ENCODE results near the gene NPM1.
"Not testable (repeated sequence)": the region's sequence is repeated elsewhere in the genome, so short reads cannot be mapped to it uniquely, and the experiment has no call there.

The NPM1 gene

DNA sequence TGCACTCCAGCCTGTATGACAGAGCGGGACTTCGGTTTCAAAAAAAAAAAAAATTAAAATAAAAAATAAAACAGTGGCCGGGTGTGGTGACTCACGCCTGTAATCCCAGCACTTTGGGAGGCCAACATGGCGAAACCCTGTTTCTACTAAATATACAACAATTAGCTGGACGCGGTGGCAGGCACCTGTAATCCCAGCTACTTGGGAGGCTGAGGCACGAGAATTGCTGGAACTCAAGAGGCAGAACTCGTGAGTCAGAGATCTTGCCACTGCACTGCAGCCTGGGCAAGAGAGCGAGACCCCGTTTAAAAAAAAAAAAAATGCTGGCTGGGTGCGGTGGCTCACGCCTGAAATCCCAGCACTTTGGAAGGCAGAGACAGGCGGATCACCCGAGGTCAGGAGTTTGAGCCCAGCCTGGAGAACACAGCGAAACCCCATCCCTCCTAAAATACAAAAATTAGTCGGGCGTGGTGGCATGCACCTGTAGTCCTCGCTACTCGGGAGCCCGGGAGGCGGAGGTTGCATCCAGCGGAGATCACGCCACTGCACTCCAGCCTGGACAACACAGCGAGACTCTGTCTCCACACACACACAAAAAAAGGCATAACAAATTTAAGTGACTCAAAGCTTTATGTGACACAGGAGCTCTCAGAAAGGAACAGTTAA lies 1.5 kb upstream of the NPM1 start:
- no peak for DNase-seq (ENCODE audit: low read depth in 2 of 2)

DNA sequence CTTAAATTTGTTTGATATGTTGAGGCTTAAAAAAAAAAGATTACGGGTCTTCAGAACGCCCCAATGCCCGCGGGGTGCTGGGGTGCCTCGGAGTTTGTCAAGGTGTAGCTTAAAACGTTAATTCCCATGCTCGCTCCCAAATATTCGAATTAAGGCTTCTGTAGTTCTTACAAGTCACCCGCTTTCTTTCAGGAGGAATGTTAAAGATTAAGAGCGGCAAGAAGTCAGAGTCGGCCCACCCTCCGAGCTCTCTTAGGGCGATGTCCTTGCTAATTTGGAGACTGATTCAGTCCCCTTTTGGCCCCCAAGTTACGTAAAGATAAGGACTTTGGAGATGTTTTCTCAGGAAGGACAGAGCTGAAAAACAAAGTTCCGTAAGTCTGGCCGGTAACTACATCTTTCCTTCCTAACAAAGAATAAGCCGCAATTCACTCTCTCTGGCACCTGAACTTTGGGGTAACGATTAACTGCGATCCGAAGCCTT lies 746 bp upstream of the NPM1 start:
- no peak for DNase-seq (ENCODE audit: low read depth in 2 of 2)

DNA sequence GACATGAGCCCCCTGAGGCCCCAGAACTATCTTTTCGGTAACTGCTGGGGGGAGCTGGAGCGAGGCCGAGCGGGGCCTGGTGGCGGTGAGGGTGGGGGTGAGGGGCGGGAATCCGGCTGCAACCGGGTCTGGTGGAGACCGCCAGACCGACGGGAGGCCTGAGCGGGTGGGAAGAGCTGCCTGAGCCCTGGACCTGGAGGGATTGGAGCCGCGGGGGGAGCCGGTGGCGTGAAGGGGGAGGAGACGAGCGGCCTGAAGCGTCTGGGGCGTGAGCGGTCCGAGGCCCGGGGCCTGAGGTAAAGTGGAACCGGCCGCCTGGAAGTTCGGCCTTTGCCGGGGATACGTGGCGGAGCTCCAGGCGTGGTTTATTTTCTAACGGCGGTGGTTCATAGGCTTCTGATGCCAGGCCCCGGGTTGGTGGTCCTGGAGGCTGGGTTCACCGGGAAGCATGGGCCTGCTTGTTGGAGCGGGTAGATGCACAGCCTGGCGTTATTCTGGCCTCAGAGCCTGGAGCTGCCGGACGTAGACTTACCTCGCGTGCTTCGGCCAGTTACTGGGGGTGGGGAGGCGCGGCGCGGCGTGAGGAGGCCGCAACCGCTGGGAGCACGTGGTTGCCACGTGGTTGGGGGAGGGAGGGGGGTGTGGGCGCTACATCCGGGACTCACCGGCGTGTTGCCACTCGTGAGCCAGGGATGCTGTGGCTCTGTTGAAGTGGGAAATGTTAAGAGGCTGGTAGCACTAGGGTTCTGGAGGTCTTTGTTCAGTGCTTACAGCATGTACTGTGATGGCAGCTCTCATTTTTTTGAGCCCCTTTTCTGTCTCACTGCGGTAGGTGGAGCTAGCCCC lies 544 bp downstream of the NPM1 start:
- peak; percentile 79 to 82 for DNase-seq (ENCODE audit: low read depth in 2 of 2)

DNA sequence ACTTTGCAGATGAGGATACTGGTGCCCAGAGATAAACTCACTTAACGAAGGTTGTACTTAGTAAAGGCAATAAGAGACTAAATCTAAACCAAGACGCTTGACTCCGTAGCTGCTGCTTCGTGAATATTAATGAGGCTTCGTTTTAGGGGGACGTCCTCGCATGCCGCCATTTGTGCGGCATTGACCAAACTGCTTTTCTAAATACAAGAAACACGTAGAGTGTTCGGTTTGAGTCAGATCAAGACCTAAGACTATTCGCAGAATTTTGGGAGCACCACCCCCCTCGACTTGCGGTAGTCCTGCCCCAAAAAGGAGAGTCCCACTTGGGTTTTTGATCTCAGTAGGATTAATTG lies 1.1 kb downstream of the NPM1 start:
- peak in 1 of 2 donors; percentile 20 for DNase-seq (ENCODE audit: low read depth in 2 of 2)

DNA sequence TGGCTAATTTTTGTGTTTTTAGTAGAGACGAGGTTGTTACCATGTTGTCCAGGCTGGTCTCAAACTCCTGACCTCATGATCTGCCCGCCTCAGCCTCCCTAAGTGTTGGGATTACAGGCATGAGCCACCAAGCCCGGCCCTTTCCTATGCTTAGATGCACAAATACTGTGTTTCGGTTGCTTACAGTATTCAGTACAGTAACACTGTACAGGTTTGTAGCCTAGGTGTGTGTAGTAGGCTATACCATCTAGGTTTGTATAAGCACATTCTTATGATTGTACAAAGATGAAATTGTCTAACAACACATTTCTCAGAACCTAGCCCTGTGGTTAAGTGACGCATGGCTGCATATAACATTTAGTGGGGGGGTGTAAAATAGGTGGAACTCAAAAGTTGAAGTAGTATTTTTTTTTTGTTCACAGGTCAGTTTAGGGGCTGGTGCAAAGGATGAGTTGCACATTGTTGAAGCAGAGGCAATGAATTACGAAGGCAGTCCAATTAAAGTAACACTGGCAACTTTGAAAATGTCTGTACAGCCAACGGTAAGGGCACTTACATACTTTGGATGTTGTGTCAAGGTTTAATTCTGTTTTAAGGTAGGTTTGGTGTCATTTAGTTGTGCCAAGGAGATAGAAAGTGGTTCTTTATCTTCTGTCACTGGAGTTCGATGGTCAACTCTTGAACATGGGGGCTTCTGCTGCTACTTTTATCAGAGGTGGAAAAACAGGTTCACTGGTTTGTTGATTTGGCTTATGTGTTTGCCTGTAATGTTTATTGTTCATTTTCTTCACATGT lies 3.4 kb downstream of the NPM1 start:
- no peak for DNase-seq (ENCODE audit: low read depth in 2 of 2)

DNA sequence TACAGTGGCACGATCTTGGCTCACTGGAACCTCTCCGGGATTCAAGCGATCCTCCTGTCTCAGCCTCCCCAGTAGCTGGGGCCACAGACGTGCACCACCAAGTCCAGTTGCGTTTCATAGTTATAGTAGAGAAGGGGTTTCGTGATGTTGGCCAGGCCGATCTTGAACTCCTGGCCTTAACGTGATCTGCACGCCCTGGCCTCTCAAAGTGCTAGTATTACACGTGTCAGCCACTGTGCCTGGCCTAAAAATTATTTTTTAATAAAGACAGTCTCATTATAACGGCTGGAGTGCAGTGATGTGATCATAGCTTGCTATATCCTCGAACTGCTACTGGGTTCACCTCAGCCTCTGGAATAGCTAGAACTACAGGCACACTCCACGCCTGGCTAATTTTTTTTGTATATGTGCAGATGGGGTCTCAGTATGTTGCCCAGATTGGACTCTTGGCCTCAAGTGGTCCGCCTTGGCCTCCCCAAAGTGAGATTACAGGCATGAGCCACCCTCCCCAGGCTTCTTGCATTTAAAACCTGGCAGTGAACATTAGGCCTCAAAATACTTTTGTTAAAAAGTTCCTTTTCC lies 4.4 kb downstream of the NPM1 start:
- no peak for DNase-seq (ENCODE audit: low read depth in 2 of 2)

DNA sequence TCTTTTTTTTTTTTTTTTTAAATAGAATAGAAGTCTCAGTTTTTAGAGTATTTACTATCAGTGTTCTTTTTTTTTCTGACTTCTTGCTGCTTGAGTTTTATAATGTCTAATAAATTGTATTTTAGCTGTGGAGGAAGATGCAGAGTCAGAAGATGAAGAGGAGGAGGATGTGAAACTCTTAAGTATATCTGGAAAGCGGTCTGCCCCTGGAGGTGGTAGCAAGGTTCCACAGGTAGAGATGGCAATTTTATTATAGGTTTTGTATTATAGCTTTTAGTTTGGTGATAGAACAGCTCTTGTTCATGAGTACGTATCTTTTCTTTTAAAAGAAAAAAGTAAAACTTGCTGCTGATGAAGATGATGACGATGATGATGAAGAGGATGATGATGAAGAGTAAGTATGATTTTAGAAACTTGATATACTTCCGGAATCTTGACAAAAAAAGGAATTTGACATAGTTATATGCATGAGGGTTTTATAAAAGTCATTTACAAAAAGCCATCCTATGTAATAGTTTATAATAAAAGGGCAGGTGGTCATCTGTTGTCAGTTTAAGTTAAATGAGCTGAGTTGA lies 5.0 kb downstream of the NPM1 start:
- no peak for DNase-seq (ENCODE audit: low read depth in 2 of 2)

DNA sequence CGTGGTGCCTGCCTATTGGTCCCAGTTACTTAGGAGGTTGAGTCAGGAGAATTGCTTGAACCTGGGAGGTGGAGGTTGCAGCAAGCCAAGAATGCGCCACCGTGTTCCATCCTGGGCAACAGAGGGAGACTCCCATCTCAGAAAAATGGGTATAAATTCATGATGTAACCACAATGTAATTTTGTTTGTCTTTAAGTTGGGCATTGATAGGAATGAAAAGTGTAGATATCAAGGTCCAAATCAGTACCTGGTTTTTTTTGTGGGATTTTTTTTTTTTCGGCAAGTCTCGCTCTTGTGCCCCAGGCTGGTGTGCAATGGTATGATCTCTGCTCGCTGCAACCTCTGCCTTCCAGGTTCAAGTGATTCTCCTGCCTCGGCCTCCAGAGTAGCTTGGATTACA lies 7.4 kb downstream of the NPM1 start:
- DNase-seq (ENCODE audit: low read depth in 2 of 2) = no peak

DNA sequence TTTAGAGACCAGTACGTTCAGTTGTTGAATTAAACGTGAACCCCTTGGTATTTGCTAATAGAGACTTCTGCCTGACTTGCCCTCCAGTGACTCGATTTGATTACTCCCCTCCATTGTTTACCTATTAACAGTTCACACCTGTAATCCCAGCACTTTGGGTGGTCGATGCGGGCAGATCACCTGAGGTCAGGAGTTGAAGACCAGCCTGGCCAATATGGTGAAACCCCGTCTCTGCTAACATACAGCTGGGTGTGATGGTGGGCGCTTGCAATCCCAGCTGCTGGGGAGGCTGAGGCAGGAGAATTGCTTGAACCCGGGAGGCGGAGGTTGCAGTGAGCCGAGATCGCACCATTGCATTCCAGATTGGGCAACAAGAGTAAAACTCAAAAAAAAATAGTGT lies 8.9 kb downstream of the NPM1 start:
- DNase-seq (ENCODE audit: low read depth in 2 of 2) = not testable (repeated sequence)

DNA sequence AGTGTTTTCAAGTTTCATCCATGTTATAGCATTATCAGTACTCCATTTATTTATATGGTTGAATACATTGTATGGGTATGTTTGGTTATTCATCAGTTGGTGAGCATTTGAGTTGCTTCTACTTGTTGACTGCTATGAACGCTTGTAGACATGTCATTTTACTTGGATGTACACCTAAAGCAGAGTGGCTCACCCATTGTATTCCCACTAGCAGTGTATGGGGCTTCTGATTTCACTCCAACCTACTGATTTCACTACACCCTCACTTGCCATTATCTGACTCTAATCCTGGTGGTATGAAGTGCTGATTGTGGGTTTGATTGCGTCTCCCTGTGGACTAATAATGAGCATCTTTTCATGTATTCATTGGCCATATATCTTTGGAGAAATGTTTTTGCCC lies 9.5 kb downstream of the NPM1 start:
- no peak for DNase-seq (ENCODE audit: low read depth in 2 of 2)

DNA sequence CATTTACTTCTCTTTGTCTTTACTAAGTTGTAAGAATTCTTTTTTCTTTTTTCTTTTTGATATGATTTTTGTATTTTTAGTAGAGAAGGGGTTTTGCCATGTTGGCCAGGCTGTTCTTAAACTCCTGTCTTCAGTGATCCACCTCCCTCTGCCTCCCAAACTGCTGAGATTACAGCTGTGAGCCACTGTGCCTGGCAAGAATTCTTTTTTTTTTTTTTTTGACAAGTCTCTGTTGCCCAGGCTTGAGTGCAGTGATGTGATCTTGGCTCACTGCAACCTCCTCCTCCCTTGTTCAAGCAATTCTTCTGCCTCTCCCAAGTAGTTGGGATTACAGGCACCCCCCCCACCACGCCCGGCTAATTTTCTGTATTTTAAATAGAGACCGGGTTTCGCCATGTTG lies 9.9 kb downstream of the NPM1 start:
- no peak for DNase-seq (ENCODE audit: low read depth in 2 of 2)

DNA sequence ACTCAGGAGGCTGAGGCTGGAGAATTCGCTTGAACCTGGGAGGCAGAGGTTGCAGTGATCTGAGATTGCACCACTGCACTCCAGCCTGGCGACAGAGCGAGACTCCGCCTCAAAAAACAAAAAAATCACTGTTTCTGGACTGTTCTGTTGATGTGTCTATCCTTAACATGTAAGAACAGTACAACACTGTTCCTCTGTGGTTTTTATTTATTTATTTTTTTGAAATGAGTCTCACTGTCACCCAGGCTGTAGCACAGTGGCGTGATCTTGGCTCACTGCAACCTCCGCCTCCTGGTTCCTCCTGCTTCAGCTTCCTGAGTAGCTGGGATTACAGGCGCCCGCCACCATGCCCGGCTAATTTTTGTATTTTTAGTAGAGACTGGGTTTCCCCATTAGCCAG lies 11.0 kb downstream of the NPM1 start:
- not testable (repeated sequence) for DNase-seq (ENCODE audit: low read depth in 2 of 2)

DNA sequence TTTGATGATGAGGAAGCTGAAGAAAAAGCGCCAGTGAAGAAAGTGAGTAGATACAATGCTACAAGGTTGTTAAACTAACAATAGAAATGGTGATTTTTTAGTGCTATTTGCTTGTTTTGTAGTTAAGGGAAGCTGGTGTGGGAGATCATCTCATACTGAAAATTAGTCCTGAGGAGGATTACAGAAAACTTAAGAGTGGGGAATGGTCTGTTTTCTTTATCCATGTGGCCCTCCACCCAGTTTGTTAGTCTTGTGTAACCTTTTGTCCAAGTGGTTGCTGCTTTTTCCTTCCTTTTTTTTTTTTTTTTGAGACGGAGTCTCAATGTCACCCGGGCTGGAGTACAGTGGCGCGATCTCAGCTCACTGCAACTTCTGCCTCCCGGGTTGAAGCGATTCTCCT lies 12.5 kb downstream of the NPM1 start:
- no peak for DNase-seq (ENCODE audit: low read depth in 2 of 2)

DNA sequence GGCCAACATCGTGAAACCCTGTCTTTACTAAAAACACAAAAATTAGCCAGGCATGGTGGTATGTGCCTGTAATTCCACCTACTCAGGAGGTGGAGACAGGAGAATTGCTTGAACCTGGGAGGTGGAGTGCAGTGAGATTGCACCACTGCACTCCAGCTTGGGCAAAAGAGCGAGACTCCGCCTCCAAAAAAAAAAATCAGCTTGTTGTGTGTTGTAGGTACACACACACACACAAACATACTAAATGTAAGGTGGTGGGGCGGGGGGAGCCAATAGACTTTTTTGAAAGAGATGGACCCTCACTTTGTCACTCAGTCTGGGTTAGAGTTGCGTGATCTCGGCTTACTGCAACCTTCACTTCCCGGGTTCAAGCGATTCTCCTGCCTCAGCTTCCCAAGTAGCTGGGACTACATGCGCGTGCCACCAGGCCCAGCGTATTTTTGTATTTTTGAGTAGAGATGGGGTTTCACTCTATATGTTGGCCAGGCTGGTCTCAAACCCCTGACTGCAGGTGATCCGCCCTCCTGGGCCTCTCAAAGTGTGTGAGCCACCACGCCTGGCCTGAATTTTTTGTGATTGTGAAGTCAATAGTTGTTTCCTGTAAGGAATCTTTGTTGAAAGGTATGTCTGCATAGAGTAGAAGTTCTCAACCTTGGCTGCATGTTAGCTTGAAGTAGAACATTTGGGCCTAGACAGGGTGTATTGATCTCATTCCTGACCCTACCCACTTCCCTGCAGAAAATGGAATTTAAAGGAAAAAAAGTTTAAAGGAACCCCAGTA lies 13.7 kb downstream of the NPM1 start:
- no peak for DNase-seq (ENCODE audit: low read depth in 2 of 2)

DNA sequence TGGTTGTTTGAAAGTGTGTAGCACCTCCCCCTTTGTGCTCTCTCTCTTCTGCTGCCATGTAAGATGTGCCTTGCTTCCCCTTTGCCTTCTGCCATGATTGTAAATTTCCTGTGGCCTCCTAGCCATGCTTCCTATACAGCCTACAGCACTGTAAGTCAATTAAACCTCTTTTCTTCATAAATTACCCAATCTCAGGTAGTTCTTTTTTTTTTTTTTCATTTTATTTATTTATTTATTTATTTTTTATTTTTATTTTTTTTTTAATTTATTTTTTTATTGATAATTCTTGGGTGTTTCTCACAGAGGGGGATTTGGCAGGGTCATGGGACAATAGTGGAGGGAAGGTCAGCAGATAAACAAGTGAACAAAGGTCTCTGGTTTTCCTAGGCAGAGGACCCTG lies 15.1 kb downstream of the NPM1 start:
- DNase-seq (ENCODE audit: low read depth in 2 of 2) = not testable (repeated sequence)

DNA sequence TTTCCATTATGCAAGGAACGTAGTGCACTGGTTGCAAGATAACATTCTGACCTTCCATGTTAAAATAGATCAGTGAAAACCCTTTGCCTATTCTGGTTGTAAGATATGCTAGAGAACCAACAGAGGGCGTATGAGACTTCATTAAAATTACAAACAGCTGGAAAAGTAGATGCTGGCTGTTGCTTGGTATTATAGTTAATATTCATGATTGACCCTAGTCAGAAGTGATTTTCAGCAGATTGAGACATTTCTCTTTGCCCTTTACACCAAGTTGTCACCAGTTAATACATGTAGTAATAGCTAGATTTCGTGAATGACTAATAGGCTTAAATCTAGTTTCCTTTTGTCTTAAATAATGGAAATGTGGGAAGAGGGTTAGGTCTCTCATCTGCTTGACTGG lies 18.0 kb downstream of the NPM1 start:
- DNase-seq (ENCODE audit: low read depth in 2 of 2) = no peak

DNA sequence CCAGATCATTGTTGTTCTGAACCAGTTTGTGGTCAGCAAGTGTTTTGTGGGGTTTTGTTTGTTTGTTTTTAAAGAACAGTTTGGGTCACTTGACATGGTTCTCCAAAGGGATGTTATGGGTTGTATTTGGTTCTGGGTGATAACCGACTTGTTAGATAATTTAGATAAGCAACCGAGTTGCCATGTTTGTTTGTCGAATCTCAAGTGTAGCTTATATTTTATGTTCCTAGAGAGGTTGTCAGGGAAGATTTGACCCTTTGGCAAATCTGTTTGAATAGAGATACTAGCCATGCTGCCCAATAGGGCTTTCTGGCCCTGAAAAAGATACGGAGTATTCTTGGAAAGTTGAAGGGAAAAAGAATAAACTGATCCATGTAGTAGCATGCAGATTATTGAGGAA lies 19.6 kb downstream of the NPM1 start:
- no peak for DNase-seq (ENCODE audit: low read depth in 2 of 2)

DNA sequence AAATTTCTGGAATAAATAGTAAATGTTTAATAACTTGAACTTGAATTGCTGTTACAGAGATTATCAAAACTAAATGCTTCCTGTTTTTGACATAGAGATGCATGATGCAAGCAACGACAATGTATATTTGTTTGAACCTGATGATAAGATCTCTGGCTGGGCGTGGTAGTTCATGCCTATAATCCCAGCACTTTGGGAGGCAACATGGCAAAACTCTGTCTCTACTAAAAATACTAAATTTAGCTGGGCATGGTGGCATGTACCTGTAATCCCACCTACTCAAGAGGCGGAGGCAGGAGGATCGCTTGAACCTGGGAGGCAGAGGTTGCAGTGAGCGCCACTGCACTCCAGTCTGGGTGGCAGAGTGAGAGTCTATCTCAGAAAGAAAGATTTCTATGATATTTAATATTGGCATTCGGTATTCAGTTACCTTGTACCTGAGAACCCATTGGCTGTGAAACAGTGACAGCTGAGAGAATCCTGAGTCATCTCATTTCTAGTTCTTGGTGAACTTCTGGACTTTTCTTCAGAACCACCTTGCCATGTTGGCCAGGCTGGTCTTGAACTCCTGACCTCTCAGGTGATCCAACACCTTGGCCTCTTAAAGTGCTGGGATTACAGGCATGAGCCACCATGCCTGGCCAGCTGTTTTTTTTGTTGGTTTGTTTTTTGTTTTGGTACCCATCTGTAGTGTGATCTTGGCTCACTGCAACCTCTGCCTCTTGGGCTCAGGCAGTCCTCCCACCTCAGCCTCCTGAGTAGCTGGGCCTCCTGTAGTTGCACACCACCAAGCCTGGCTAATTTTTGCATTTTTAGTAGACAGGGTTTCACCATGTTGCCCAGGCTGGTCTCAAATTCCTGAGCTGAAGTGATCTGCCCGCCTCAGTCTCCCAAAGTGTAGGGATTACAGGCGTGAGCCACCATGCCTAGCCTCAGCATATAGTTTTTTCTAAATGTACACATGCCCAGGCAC lies 21.8 kb downstream of the NPM1 start:
- DNase-seq (ENCODE audit: low read depth in 2 of 2) = no peak

DNA sequence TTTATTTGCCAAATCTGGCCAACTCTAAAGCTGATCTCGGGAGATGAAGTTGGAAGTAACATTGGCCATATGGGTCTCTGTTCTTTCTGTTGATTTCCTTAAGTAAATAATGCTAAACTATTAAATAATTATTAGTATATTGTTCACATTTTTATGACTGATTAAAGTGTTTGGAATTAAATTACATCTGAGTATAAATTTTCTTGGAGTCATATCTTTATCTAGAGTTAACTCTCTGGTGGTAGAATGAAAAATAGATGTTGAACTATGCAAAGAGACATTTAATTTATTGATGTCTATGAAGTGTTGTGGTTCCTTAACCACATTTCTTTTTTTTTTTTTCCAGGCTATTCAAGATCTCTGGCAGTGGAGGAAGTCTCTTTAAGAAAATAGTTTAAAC lies 22.5 kb downstream of the NPM1 start:
- no peak for DNase-seq (ENCODE audit: low read depth in 2 of 2)

DNA sequence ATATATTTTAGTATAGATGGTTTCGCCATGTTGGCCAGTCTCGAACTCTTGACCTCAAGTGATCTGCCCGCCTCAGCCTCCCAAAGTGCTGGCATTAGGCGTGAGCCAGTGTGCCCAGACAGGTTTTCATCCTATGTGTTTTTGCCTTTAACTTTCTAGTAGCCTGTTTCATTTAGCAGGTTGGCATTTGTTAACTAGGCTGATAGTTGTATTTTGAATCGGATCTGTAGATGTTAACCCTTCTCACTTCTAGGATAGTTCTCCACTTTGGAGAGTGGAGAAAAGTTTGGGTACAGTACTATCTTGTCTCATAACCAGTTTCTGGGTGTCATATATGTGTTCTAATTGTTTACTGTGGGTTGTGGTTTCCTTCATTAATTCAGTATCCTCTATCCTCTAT lies 24.5 kb downstream of the NPM1 start:
- no peak for DNase-seq (ENCODE audit: low read depth in 2 of 2)

Measured in stimulated activated CD4-positive, alpha-beta T cell treated with anti-CD3 and anti-CD28 coated beads, Interleukin-4, amount 100 ng/mL, for 48 hours (primary cell).